ENCODE data around the gene HRNR. TPM values are rescaled to one million over a fixed set of nuclear protein-coding genes. Genes with fewer than 3 reads are reported as not detected.
A peak's percentile ranks its signal among the peaks of the same experiment; 100 is the strongest.
"Not testable (repeated sequence)": the region's sequence is repeated elsewhere in the genome, so short reads cannot be mapped to it uniquely, and the experiment has no call there.

Gene HRNR
- total RNA-seq, 8 experiments from 2014 or later, result 0.07 to 4.7 (median 0.29) TPM; not detected in 1

DNA sequence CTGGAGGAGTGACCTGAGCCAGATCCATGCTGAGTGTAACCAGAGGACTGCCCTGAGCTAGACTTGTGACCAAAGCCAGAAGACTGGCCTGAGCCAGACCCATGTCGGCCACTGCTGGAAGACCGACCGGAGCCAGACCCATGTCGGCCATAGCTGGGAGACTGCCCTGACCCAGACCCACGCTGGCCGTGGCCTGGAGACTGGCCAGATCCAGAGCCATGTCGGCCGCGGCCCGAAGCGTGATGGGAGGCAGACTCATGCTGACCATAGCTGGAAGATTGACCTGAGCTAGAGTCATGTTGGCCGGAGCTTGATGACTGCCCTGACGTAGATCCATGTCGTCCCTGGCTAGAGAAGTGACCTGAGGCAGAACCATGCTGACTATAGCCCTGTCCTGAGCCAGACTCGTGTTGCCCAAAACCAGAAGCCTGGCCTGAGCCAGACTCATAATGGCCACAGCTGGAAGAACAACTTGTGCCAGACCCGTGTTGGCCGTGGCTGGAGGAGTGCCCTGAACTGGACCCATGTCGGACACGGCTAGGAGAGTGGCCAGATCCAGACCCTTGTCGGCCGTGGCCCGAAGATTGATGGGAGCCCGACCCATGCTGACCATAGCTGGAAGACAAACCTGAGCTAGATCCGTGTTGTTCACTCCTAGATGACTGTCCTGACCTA is 5.1 kb downstream of the HRNR start:
- 0 to 96% (median 75%) methylated on average over 1 to 17 of the region's 24 CpGs; no CpG with 5 or more reads in 2 of the 10 experiments for WGBS, 10 experiments
- Histone ChIP-seq H3K27ac (no peak overlapping the region), H3K4me1 (replicated peaks in 1 of 2) (no peaks in the 10 kb centered on the region), H3K4me3 (no peak overlapping the region)
- no peak for ATAC-seq (replicated peaks in 6 of 8)
- in situ Hi-C loops (cut with MboI; ENCODE audit: low pct_unique_long_range_greater_than_20kb in 2 of 9, low sequenced_read_pairs in 9 of 9, unreplicated experiment in 9 of 9), result no loop called here

DNA sequence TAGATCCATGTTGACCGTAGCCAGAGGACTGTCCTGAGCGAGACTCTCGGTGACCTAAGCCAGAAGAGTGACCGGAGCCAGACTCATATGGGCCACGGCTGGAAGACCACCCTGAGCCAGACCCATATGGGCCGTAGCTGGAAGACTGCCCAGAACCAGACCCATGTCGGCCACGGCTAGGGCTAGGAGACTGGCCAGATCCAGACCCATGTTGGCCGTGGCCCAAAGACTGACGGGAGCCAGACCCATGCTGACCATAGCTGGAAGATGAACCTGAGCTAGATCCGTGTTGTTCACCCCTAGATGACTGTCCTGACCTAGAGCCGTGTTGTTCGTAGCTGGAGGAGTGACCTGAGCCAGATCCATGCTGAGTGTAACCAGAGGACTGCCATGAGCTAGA is 8.4 kb downstream of the HRNR start:
- ATAC-seq (replicated peaks in 6 of 8); in situ Hi-C loops (cut with MboI; ENCODE audit: low pct_unique_long_range_greater_than_20kb in 2 of 9, low sequenced_read_pairs in 9 of 9, unreplicated experiment in 9 of 9); H3K27ac ChIP-seq; H3K4me3 ChIP-seq; H3K4me1 ChIP-seq (replicated peaks in 1 of 2): not testable (repeated sequence)
- 43 to 60% methylated on average over 3 of the region's 13 CpGs; no CpG with 5 or more reads in 8 of the 10 experiments for WGBS, 10 experiments

DNA sequence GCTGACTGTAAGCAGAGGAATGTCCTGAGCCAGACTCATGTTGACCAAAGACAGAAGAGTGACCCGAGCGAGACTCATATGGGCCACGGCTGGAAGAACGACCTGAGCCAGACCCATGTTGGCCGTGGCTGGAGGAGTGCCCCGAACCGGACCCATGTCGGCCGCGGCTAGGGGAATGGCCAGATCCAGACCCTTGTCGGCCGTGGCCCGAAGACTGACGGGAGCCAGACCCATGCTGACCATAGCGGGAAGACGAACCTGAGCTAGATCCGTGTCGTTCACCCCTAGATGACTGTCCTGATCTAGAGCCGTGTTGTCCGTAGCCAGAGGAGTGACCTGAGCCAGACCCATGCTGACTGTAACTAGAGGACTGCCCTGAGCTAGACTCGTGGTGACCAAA is 9.1 kb downstream of the HRNR start:
- in situ Hi-C loops (cut with MboI; ENCODE audit: low pct_unique_long_range_greater_than_20kb in 2 of 9, low sequenced_read_pairs in 9 of 9, unreplicated experiment in 9 of 9); H3K27ac ChIP-seq; H3K4me3 ChIP-seq; H3K4me1 ChIP-seq (replicated peaks in 1 of 2); ATAC-seq (replicated peaks in 6 of 8): not testable (repeated sequence)
- WGBS, 10 experiments, result no CpG with 5 or more reads among the region's 21 CpGs

DNA sequence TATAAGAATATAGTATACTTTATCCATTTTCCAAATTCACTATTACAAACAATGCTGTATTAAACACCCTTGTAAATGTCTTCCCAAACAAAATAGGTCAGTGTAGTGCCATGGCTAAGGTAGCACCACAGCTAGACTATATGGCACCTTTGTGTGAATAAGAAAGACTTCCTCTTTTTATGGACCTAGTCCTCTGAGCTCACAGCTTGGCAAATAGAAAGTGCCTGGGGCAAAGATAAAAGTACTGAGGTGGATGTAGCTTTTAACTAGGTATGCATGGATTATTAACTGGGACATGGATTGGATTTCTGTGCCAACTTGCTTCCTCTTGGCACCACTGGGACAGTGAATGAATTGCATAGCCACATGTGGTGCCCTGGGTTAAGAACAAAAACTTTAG is 25.0 kb downstream of the HRNR start:
- no peak overlapping the region for H3K27ac ChIP-seq
- no peaks in the 10 kb centered on the region for H3K4me1 ChIP-seq (replicated peaks in 1 of 2)
- no peak overlapping the region for H3K4me3 ChIP-seq
- no peak for ATAC-seq (replicated peaks in 6 of 8)
- in situ Hi-C loops (cut with MboI; ENCODE audit: low pct_unique_long_range_greater_than_20kb in 2 of 9, low sequenced_read_pairs in 9 of 9, unreplicated experiment in 9 of 9), result loop anchor here in 2 of 9 experiments (25.0 kb wide), 1 partner anchor 263 kb away; no protein-coding TSS in a partner anchor

DNA sequence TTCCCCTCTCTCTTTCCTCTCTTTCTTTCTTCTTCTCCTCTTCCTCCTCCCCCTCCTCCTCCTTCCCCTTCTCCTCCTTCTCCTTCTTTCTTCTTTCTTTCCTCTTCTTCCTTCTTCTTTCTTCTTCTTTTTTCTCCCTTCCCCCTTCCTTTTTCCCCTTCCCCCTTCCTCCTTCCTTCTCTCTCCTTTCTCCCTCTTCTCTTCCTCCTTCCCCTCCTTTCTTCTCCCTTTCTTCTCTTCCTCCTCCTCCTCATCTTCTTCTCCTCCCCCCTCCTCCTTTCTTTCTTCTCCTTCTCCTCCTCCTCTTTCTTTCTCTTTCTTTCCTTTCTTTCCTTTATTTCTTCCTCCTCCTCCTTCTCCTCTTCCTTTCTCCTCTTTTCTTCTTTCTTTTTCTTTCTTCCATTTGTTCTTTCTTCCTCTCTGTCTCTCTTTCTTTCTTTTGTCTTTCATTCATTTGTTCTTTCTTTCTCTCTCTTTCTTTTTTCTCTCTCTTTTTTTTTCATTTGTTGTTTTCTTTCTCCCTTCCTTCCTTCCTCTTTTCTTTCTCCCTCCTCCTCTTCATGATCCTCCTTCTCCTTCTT is 26.5 kb downstream of the HRNR start:
- H3K4me3 ChIP-seq, result no peak overlapping the region
- no peaks in the 10 kb centered on the region for H3K4me1 ChIP-seq (replicated peaks in 1 of 2)
- no peak overlapping the region for H3K27ac ChIP-seq
- in situ Hi-C loops (cut with MboI; ENCODE audit: low pct_unique_long_range_greater_than_20kb in 2 of 9, low sequenced_read_pairs in 9 of 9, unreplicated experiment in 9 of 9), result loop anchor here in 2 of 9 experiments (25.0 kb wide), 1 partner anchor 265 kb away; no protein-coding TSS in a partner anchor
- ATAC-seq (replicated peaks in 6 of 8), result no peak

DNA sequence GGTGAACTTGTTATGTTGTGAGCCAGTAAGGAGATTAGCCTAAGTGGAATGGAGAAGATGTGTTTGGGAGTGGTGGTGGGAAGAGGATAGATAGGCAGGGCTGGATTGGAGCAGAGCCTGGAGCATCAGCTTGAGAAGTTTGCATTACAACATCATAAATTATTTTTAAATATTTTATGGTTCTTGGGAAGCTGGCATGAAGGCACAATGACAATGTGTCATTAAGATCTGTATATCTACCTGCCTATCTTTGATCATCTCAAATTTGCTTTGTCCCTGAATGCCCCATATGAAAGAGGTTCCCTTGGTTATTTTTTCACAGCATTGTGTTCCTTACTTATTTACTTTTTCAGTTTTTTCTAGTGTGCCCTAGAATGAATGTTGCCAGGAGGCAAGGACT is 32.3 kb downstream of the HRNR start:
- H3K4me3 ChIP-seq, result no peak overlapping the region
- ATAC-seq (replicated peaks in 6 of 8), result no peak
- H3K4me1 ChIP-seq (replicated peaks in 1 of 2), result no peaks in the 10 kb centered on the region
- in situ Hi-C loops (cut with MboI; ENCODE audit: low pct_unique_long_range_greater_than_20kb in 2 of 9, low sequenced_read_pairs in 9 of 9, unreplicated experiment in 9 of 9), result loop anchor here in 3 of 9 experiments (5.0 to 25.0 kb wide), 2 partner anchors 251 to 271 kb away; no protein-coding TSS in a partner anchor
- H3K27ac ChIP-seq, result no peak overlapping the region

DNA sequence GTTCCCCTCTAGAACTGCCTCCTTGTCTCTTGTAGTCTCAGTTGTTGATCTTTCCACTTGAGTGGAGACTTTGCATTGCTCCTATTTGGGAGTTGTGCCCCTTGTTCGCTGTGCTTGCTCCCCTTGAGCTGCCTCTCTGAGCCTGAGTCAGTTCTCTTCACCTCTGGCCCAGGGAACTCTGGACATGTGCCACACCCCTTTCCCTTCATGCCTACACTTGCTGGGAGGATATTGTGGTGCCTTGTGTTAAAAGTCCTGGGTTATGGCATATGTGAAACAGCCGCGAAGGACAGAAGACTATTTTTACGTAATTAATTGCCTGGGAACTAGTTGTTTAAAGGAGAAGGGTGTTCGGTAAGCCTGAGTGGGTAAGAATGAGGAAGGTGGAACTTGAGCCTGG is 32.7 kb downstream of the HRNR start:
- ATAC-seq (replicated peaks in 6 of 8), result no peak
- WGBS, 10 experiments, result 44 to 92% (median 76%) methylated on average over 2 to 5 of the region's 5 CpGs; no CpG with 5 or more reads in 1 of the 10 experiments
- Histone ChIP-seq H3K4me3 (no peak overlapping the region), H3K4me1 (replicated peaks in 1 of 2) (no peaks in the 10 kb centered on the region), H3K27ac (no peak overlapping the region)
- in situ Hi-C loops (cut with MboI; ENCODE audit: low pct_unique_long_range_greater_than_20kb in 2 of 9, low sequenced_read_pairs in 9 of 9, unreplicated experiment in 9 of 9), result loop anchor here in 3 of 9 experiments (5.0 to 25.0 kb wide), 2 partner anchors 251 to 271 kb away; no protein-coding TSS in a partner anchor

DNA sequence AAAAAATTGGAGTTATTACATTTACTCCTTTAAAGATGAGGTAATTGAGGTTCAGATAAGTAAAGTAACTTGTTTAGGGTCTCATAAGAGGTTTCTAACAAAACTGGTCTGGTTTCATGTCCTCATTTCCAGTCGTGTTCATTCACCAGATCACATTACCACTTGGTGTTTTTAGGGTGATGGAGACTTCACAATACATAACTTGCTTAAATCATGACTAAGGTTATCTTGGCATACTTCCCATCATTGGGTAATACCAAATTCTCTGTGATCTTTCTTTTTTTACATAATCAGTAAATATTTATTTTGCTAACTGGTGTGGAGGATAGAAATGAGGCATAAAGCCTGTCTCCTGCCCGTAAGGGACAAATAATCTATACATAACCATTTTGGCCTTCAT is 33.4 kb downstream of the HRNR start:
- H3K4me1 ChIP-seq (replicated peaks in 1 of 2), result no peaks in the 10 kb centered on the region
- in situ Hi-C loops (cut with MboI; ENCODE audit: low pct_unique_long_range_greater_than_20kb in 2 of 9, low sequenced_read_pairs in 9 of 9, unreplicated experiment in 9 of 9), result loop anchor here in 3 of 9 experiments (5.0 to 25.0 kb wide), 2 partner anchors 252 to 272 kb away; no protein-coding TSS in a partner anchor
- ATAC-seq (replicated peaks in 6 of 8), result no peak
- H3K4me3 ChIP-seq, result no peak overlapping the region
- no peak overlapping the region for H3K27ac ChIP-seq
- WGBS, 10 experiments, result 13 to 59% (median 36%) methylated on average over 2 of the region's 2 CpGs; no CpG with 5 or more reads in 3 of the 10 experiments

DNA sequence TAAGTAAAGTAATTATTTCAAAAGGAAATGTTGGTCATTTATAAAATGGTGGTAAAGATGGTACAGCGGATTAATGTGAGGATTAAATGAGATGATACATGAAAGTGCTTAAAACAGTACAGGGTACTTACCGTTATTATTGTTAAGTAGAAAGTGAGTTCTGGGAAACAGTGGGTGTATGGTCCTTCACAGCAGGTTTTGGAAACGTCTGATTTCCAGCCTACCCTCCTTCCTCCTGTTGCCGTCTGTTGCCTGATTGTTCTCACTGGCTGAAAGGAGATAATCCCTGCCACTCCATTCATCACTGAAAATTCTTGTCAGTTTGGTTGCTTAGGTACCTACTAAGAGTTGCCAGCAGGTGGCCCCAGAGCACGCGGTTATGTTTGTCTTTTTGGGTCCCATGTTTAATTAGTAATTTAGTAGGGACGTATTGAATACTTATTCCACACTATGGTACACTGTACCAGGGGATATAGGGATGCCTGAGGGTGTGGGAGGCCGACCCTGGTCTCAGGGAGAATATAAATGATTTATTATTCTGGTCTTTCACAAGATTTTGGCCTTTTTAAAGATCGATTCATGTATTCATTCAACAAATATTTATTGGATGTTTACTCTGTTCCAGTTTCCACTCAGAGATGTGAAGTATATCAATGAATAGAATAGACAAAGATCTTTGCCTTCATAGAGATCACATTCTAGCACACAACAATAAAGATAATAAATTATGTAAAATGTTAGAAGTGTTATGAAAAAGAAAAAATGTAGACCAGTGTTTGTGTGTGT is 34.1 kb downstream of the HRNR start:
- in situ Hi-C loops (cut with MboI; ENCODE audit: low pct_unique_long_range_greater_than_20kb in 2 of 9, low sequenced_read_pairs in 9 of 9, unreplicated experiment in 9 of 9), result loop anchor here in 3 of 9 experiments (5.0 to 25.0 kb wide), 3 partner anchors 135 to 272 kb away; no protein-coding TSS in a partner anchor
- Histone ChIP-seq H3K4me1 (replicated peaks in 1 of 2) (no peaks in the 10 kb centered on the region), H3K4me3 (no peak overlapping the region), H3K27ac (no peak overlapping the region)
- peak in 4 of 8 experiments; percentile 12 to 60 (median 36) for ATAC-seq (replicated peaks in 6 of 8)
- 0 to 100% (median 22%) methylated on average over 1 to 9 of the region's 9 CpGs; no CpG with 5 or more reads in 1 of the 10 experiments for WGBS, 10 experiments

DNA sequence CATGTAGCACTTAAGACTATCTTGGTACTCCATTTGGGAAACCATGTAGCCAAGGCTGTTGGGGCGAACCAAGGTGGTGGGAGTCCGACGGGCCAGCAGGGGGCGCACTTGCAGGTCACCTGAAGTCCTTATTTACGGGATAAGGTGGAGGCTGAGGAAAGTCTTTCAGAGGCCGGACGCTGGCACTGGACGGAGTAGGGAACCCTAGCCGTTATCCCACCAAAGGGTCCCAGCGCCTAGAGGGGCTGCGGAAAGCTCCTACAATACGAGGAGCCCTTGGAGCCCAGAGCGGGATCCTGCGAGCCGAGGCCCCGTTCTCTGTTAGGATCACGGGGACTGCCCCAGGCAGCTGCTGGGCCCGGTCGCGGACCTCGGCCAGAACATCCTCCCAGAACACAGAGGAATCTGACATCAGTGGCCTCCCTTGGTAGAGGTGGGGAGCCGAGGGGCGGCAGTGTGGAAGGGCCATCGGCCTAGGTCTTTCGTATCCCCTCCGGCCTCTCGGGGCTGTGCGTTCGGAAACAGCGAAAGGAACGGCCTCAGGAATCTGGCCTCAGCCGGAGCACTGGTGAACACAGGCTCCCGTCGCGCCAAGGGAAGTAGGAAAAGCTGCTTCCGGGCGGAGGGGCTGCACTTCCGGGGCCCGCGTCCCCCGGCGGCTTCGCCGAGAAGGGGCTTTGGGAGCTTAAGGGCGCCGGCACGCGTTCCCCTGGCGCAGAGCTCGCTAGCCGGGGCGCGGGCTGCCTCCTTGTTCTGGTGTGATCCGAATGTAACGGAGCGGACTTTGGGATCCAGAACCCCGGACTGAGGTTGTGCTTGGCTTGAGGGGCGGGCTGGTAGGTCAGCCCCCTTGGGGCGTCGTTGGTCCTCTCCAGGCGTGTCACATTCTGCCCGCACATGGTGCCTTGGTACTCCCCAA is 35.1 kb downstream of the HRNR start:
- in situ Hi-C loops (cut with MboI; ENCODE audit: low pct_unique_long_range_greater_than_20kb in 2 of 9, low sequenced_read_pairs in 9 of 9, unreplicated experiment in 9 of 9), result loop anchor here in 3 of 9 experiments (10.0 to 25.0 kb wide), 2 partner anchors 134 to 273 kb away; no protein-coding TSS in a partner anchor
- ATAC-seq (replicated peaks in 6 of 8), result peak in 4 of 8 experiments; percentile 15 to 66 (median 61)
- 2 to 81% (median 68%) methylated on average over 5 to 36 of the region's 62 CpGs; no CpG with 5 or more reads in 4 of the 10 experiments for WGBS, 10 experiments
- Histone ChIP-seq H3K27ac (no peak overlapping the region), H3K4me3 (peak overlapping the region in 1 of 5 donors; percentile 26), H3K4me1 (replicated peaks in 1 of 2) (no peaks in the 10 kb centered on the region)

DNA sequence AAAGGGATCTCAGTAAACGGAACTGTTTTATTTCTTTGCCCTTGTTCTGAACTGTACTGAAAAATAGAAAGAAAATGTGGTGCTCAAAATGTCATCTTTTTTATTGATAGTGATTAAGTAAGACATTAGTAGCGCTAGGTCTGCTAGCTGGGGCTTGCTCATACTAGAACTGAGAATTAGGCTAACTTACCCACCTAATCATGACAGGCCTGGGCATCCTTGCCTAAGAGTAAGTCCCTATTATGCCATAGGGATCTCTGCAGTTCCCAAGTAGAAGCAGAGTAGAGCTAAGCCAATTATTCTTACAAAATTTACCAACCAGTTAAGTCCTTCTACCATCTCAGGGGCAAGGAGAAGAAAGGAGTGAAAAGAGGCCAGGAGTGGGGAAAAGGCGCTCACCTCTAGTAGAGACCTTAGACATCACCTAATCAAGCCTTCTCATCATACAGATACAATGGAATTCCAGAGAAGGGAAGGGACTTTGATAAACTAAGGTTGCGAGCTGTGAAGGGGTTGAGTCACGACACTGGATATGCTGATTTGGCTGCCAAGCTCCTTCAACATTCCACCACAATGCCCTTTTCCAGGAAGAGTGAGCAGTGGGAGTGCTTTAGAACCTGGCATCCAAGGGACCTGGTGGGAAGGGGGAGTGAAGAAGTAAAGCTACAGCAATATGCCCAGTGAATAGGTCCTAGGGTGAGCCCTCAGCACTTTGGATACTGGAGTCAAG is 37.3 kb downstream of the HRNR start:
- Histone ChIP-seq H3K27ac (no peak overlapping the region), H3K4me1 (replicated peaks in 1 of 2) (no peaks in the 10 kb centered on the region), H3K4me3 (no peak overlapping the region)
- ATAC-seq (replicated peaks in 6 of 8), result no peak
- 30 to 100% (median 67%) methylated on average over 1 to 5 of the region's 5 CpGs for WGBS, 10 experiments
- in situ Hi-C loops (cut with MboI; ENCODE audit: low pct_unique_long_range_greater_than_20kb in 2 of 9, low sequenced_read_pairs in 9 of 9, unreplicated experiment in 9 of 9), result loop anchor here in 3 of 9 experiments (10.0 to 25.0 kb wide), 2 partner anchors 132 to 276 kb away; no protein-coding TSS in a partner anchor

Measured in motor neuron (in vitro differentiated cells).